DMS153 (cell line): ENCODE data around the gene PPIB.

ENCODE experiments used
- DNase-seq: peaks from one replicate; lab custom pipeline; 2025; lab: John Stamatoyannopoulos, UW

PPIB gene

GRCh38 chr15:64107337-64107736 is 55.5 kb downstream of the PPIB start:
- no peak for DNase-seq
